ENCODE measurements around the gene HEYL. TPM values are rescaled to one million over a fixed set of nuclear protein-coding genes. Genes with fewer than 3 reads are reported as not detected.
A peak's percentile ranks its signal among the peaks of the same experiment; 100 is the strongest.
"Not testable (repeated sequence)": the region's sequence is repeated elsewhere in the genome, so short reads cannot be mapped to it uniquely, and the experiment has no call there.

The HEYL gene
- total RNA-seq, 6 experiments from 2014 or later, result not detected

DNA sequence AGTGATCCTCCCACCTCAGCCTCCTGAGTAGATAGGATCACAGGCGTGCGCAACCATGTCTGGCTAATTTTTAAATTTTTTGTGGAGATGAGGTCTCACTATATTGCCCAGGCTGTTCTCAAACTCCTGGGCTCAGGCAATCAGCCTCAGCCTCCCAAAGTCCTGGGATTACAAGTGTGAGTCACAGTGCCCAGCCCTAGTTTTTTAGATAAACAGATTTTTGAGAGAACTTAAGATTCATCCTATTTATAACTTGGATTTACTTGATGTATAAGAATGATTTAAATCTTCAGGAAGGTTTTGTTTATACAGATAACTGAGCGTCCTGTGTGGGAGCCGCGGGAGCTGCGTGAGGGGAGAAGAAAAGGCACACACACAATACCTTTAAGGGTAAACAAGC lies 26.2 kb downstream of the HEYL start:
- DNase-seq, result no peak
- H3K4me3 Mint-ChIP-seq, result no peak overlapping the region
- no peaks in the 10 kb centered on the region for H3K9me3 Mint-ChIP-seq
- TF ChIP-seq, protein P1, sequence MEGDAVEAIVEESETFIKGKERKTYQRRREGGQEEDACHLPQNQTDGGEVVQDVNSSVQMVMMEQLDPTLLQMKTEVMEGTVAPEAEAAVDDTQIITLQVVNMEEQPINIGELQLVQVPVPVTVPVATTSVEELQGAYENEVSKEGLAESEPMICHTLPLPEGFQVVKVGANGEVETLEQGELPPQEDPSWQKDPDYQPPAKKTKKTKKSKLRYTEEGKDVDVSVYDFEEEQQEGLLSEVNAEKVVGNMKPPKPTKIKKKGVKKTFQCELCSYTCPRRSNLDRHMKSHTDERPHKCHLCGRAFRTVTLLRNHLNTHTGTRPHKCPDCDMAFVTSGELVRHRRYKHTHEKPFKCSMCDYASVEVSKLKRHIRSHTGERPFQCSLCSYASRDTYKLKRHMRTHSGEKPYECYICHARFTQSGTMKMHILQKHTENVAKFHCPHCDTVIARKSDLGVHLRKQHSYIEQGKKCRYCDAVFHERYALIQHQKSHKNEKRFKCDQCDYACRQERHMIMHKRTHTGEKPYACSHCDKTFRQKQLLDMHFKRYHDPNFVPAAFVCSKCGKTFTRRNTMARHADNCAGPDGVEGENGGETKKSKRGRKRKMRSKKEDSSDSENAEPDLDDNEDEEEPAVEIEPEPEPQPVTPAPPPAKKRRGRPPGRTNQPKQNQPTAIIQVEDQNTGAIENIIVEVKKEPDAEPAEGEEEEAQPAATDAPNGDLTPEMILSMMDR (IDR thresholded peaks at IDR 0.05), result no peak
- H3K36me3 Mint-ChIP-seq (ENCODE audit: low read depth), result no peaks in the 10 kb centered on the region
- no peak overlapping the region for H3K27ac Mint-ChIP-seq
- H3K4me1 Mint-ChIP-seq (ENCODE audit: low read depth), result peaks cover 8% of the 10 kb centered on the region
- peaks cover 33% of the 10 kb centered on the region for H3K27me3 Mint-ChIP-seq (ENCODE audit: insufficient read depth)

- Mint-ChIP-seq H3K4me3 (no peak overlapping the region), H3K36me3 (ENCODE audit: low read depth) (no peaks in the 10 kb centered on the region), H3K27ac (no peak overlapping the region), H3K27me3 (ENCODE audit: insufficient read depth) (peaks cover 20% of the 10 kb centered on the region), H3K9me3 (no peaks in the 10 kb centered on the region), H3K4me1 (ENCODE audit: low read depth) (peaks cover 16% of the 10 kb centered on the region)
- peak; percentile 19 for DNase-seq
- TF ChIP-seq, protein P1 (IDR thresholded peaks at IDR 0.05), result peak; percentile 91
Observed at GRCh38 chr1:39609618-39610331, 29.7 kb downstream of the HEYL start.

- DNase-seq, result no peak
- no peak overlapping the region for H3K27ac Mint-ChIP-seq
- H3K9me3 Mint-ChIP-seq, result no peaks in the 10 kb centered on the region
- no peaks in the 10 kb centered on the region for H3K36me3 Mint-ChIP-seq (ENCODE audit: low read depth)
- peaks cover 24% of the 10 kb centered on the region for H3K27me3 Mint-ChIP-seq (ENCODE audit: insufficient read depth)
- no peak overlapping the region for H3K4me3 Mint-ChIP-seq
- H3K4me1 Mint-ChIP-seq (ENCODE audit: low read depth), result peaks cover 16% of the 10 kb centered on the region
- TF ChIP-seq, protein P1 (IDR thresholded peaks at IDR 0.05), result no peak
Observed at GRCh38 chr1:39608921-39609320, 30.5 kb downstream of the HEYL start.

- not testable (repeated sequence) for H3K27ac Mint-ChIP-seq, H3K9me3 Mint-ChIP-seq
Observed at GRCh38 chr1:39603677-39604076, 35.8 kb downstream of the HEYL start.

GRCh38 chr1:39601667-39602255 lies 37.7 kb downstream of the HEYL start:
- not testable (repeated sequence) for DNase-seq; H3K27ac Mint-ChIP-seq; H3K9me3 Mint-ChIP-seq; H3K36me3 Mint-ChIP-seq (ENCODE audit: low read depth); H3K4me3 Mint-ChIP-seq; H3K4me1 Mint-ChIP-seq (ENCODE audit: low read depth)
- peaks cover 18% of the 10 kb centered on the region for H3K27me3 Mint-ChIP-seq (ENCODE audit: insufficient read depth)

More at GRCh38 chr1:39603677-39604076, 35.8 kb downstream of the HEYL start:
- not testable (repeated sequence) for DNase-seq; H3K36me3 Mint-ChIP-seq (ENCODE audit: low read depth); H3K4me3 Mint-ChIP-seq; H3K4me1 Mint-ChIP-seq (ENCODE audit: low read depth)
- H3K27me3 Mint-ChIP-seq (ENCODE audit: insufficient read depth), result peaks cover 17% of the 10 kb centered on the region

- no peaks in the 10 kb centered on the region for H3K36me3 Mint-ChIP-seq (ENCODE audit: low read depth)
- DNase-seq, result no peak
Observed at GRCh38 chr1:39596163-39596562, 43.3 kb downstream of the HEYL start.

More at GRCh38 chr1:39596163-39596562, 43.3 kb downstream of the HEYL start:
- no peak overlapping the region for H3K4me3 Mint-ChIP-seq
- peaks cover 29% of the 10 kb centered on the region for H3K27me3 Mint-ChIP-seq (ENCODE audit: insufficient read depth)
- no peak overlapping the region for H3K27ac Mint-ChIP-seq
- TF ChIP-seq, protein P1 (IDR thresholded peaks at IDR 0.05), result no peak
- H3K4me1 Mint-ChIP-seq (ENCODE audit: low read depth), result no peaks in the 10 kb centered on the region
- no peaks in the 10 kb centered on the region for H3K9me3 Mint-ChIP-seq

Data from HFFc6 (cell line).